ENCODE results near the gene TMEM200A.

DNA sequence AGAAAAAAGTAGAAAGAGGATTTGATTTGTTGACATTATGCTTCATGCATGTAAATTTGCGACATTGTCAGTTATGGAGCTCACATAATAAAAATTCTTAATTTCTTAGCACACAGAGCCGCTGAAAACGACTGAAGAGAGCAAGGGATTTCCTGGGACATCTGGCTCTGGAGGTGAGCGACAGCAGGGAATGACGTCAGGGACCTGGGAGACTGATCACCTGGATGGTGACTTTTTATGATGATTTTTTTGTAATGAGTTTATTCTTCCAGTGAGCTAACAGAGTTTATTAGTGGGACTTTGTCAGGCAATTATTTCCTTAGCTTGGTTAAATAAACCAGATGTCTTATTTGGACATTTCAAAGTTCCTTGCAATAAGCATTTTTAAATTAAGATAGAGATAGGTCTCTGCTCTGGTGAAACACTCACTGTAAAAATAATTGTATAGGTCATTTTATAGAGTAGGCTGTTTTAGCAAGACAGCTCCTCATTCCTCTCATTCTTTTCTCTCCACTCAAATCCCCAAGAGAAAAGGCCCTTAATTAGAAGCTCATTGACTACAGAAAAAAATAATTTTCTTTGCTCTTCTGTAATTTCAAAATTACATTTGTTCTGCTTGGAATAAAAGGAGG lies 19.4 kb downstream of the TMEM200A start:
- TF ChIP-seq POLR2A (IDR thresholded peaks at IDR 0.05) (no peak), EP300 (IDR thresholded peaks at IDR 0.05) (no peak)
- TF ChIP-seq, protein P1, sequence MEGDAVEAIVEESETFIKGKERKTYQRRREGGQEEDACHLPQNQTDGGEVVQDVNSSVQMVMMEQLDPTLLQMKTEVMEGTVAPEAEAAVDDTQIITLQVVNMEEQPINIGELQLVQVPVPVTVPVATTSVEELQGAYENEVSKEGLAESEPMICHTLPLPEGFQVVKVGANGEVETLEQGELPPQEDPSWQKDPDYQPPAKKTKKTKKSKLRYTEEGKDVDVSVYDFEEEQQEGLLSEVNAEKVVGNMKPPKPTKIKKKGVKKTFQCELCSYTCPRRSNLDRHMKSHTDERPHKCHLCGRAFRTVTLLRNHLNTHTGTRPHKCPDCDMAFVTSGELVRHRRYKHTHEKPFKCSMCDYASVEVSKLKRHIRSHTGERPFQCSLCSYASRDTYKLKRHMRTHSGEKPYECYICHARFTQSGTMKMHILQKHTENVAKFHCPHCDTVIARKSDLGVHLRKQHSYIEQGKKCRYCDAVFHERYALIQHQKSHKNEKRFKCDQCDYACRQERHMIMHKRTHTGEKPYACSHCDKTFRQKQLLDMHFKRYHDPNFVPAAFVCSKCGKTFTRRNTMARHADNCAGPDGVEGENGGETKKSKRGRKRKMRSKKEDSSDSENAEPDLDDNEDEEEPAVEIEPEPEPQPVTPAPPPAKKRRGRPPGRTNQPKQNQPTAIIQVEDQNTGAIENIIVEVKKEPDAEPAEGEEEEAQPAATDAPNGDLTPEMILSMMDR (IDR thresholded peaks at IDR 0.05) = no peak
